B cell (primary cell): Measurements from ENCODE around the gene PCDHA7. TPM values are rescaled to one million over a fixed set of nuclear protein-coding genes. Genes with fewer than 3 reads are reported as not detected.

Experiments
- ATAC-seq: fragments of 200-7000 bp; cut with Tn5 transposase; one replicate; pipeline ENCODE4 v1.10.0; 2021; ENCODE audit warnings: low read depth, mild to moderate bottlenecking, moderate number of reproducible peaks, moderate library complexity
- CTCF ChIA-PET: fragments of 350-600 bp; sonication (Branson Sonifier 250); formaldehyde crosslinking; loops from one replicate; lab custom pipeline; 2021; ENCODE audit warnings: antibody characterized with exemption, inconsistent platforms; lab: Charles Lee
- POLR2A ChIA-PET: fragments of 350-600 bp; sonication (Branson Sonifier 250); formaldehyde crosslinking; loops from one replicate; lab custom pipeline; 2021; ENCODE audit warnings: antibody characterized with exemption; lab: Charles Lee
- DNase-seq: peaks from one replicate; pipeline ENCODE4 v3.0.0; 2013
- H2AFZ ChIP-seq: 2 replicates; pipeline ENCODE4 v1.6.1; 2012; ENCODE audit warnings: mild to moderate bottlenecking, low read depth, low read length; ENCODE audit not compliant: insufficient read depth, poor library complexity, severe bottlenecking
- H3K27ac ChIP-seq, 2 donors: 1 replicate in 1 of 2; 2 replicates in 1 of 2; pipeline ENCODE4 v1.5.1; 2012 to 2013; ENCODE audit warnings: low read length in 2 of 2, mild to moderate bottlenecking in 2 of 2, moderate library complexity in 1 of 2
- H3K27me3 ChIP-seq, 4 experiments: fragments of 200-600 bp in 1 of 4; sonication (generic) in 1 of 4; replicated peaks in 1 of 4; 1 replicate in 2 of 4; 2 replicates in 2 of 4; pipeline versions ENCODE4 v1.6.1 to v1.7.0; 2013 to 2016; ENCODE audit warnings: low read length in 3 of 4, mild to moderate bottlenecking in 2 of 4, mixed read lengths in 1 of 4, moderate library complexity in 1 of 4; ENCODE audit not compliant: insufficient read depth in 4 of 4, control insufficient read depth in 3 of 4; ENCODE audit errors: control extremely low read depth in 1 of 4
- H3K36me3 ChIP-seq, 2 experiments: replicated peaks in 1 of 2; 1 replicate in 1 of 2; 2 replicates in 1 of 2; pipeline versions ENCODE4 v1.6.1 to v1.7.1; 2013; ENCODE audit warnings: low read length in 1 of 2; ENCODE audit not compliant: insufficient read depth in 2 of 2, control insufficient read depth in 1 of 2; ENCODE audit errors: control extremely low read depth in 1 of 2, extremely low read depth in 1 of 2
- H3K4me1 ChIP-seq, 2 donors: fragments of 200-600 bp in 1 of 2; sonication (generic) in 1 of 2; 1 replicate in 1 of 2; 2 replicates in 1 of 2; pipeline versions ENCODE4 v1.5.1 to v1.6.1; 2013 to 2017; ENCODE audit warnings: low read length in 2 of 2; ENCODE audit not compliant: control insufficient read depth in 2 of 2, insufficient read depth in 2 of 2
- H3K4me2 ChIP-seq: replicated peaks from 2 replicates; pipeline ENCODE3; 2012; ENCODE audit warnings: mild to moderate bottlenecking, low read depth, low read length; ENCODE audit not compliant: poor library complexity, severe bottlenecking
- H3K4me3 ChIP-seq, 5 experiments: fragments of 200-600 bp in 1 of 5; sonication (generic) in 1 of 5; 1 replicate in 3 of 5; 2 replicates in 2 of 5; pipeline versions ENCODE4 v1.5.1 to v1.7.0; 2011 to 2016; ENCODE audit warnings: low read length in 4 of 5, mild to moderate bottlenecking in 4 of 5, low read depth in 2 of 5, control low read depth in 1 of 5, moderate library complexity in 1 of 5; ENCODE audit not compliant: insufficient read depth in 1 of 5; ENCODE audit errors: control extremely low read depth in 1 of 5, extremely low read depth in 1 of 5
- H3K79me2 ChIP-seq: fragments of 200-600 bp; sonication (generic); one replicate; pipeline ENCODE4 v1.6.0; 2016; ENCODE audit warnings: low read length; ENCODE audit not compliant: control insufficient read depth, insufficient read depth
- H3K9ac ChIP-seq: fragments of 200-600 bp; sonication (generic); 2 replicates; pipeline ENCODE4 v1.6.1; 2017; ENCODE audit warnings: mild to moderate bottlenecking, low read length, moderate library complexity
- H3K9me3 ChIP-seq, 3 donors: one replicate each; pipeline versions ENCODE4 v1.6.1 to v1.7.1; 2013; ENCODE audit warnings: low read length in 2 of 3; ENCODE audit not compliant: control insufficient read depth in 2 of 3, insufficient read depth in 1 of 3; ENCODE audit errors: control extremely low read depth in 1 of 3
- H4K20me1 ChIP-seq: 2 replicates; pipeline ENCODE4 v1.6.0; 2012; ENCODE audit warnings: mild to moderate bottlenecking, low read length; ENCODE audit not compliant: insufficient read depth, control insufficient read depth, poor library complexity, severe bottlenecking
- H3K27ac Mint-ChIP-seq: one replicate; pipeline ENCODE4 v1.8.0; 2021; ENCODE audit warnings: mixed read lengths
- H3K27me3 Mint-ChIP-seq: one replicate; pipeline ENCODE4 v1.8.0; 2021; ENCODE audit warnings: mixed read lengths
- H3K4me1 Mint-ChIP-seq: one replicate; pipeline ENCODE4 v1.8.0; 2021; ENCODE audit warnings: mixed read lengths
- H3K4me3 Mint-ChIP-seq: one replicate; pipeline ENCODE4 v1.8.0; 2021; ENCODE audit warnings: mixed read lengths
- H3K9me3 Mint-ChIP-seq: one replicate; pipeline ENCODE4 v1.8.0; 2022; ENCODE audit warnings: mixed read lengths; ENCODE audit not compliant: insufficient read depth
- EZH2 ChIP-seq: IDR thresholded peaks from 2 replicates; pipeline ENCODE4 v1.6.1; 2012; ENCODE audit warnings: borderline replicate concordance, low read depth, mild to moderate bottlenecking, moderate library complexity, low read length; ENCODE audit not compliant: insufficient read depth, poor library complexity, severe bottlenecking
- WGBS: methylation state at CpG from one replicate; pipeline ENCODE4 v1.1.5; 2013; ENCODE audit warnings: missing lambda C conversion rate; ENCODE audit not compliant: insufficient coverage; 5-methylcytosine and 5-hydroxymethylcytosine counted together
- intact Hi-C: fragments of 100-400 bp; cut with micrococcal nuclease; formaldehyde crosslinking; loops from one replicate; pipeline ENCODE4 v1.10.0; 2022
- polyA minus RNA-seq: library from RNA; depleted of rRNA, polyadenylated mRNA; stranded (reverse); fragments of >200 nt; gene quantifications from 2 replicates; pipeline ENCODE4 v1.2.3, GENCODE V29; 2012
- polyA plus RNA-seq: library from polyadenylated mRNA; depleted of rRNA; stranded (reverse); fragments of >200 nt; gene quantifications from 2 replicates; pipeline ENCODE4 v1.2.3, GENCODE V29; 2012
- total RNA-seq, 2 donors: library from RNA; stranded (reverse); fragments of 120-200 nt in 1 of 2; gene quantifications; 1 replicate in 1 of 2; 2 replicates in 1 of 2; pipeline versions ENCODE4 v1.2.3 to v1.2.4, GENCODE V29; 2013 to 2022
- TF ChIP-seq, protein P1 (sequence below): fragments of 200-600 bp; IDR thresholded peaks from one replicate; pipeline ENCODE4 v1.8.0; 2022; ENCODE audit warnings: antibody characterized with exemption, mild to moderate bottlenecking

Gene PCDHA7, protein sequence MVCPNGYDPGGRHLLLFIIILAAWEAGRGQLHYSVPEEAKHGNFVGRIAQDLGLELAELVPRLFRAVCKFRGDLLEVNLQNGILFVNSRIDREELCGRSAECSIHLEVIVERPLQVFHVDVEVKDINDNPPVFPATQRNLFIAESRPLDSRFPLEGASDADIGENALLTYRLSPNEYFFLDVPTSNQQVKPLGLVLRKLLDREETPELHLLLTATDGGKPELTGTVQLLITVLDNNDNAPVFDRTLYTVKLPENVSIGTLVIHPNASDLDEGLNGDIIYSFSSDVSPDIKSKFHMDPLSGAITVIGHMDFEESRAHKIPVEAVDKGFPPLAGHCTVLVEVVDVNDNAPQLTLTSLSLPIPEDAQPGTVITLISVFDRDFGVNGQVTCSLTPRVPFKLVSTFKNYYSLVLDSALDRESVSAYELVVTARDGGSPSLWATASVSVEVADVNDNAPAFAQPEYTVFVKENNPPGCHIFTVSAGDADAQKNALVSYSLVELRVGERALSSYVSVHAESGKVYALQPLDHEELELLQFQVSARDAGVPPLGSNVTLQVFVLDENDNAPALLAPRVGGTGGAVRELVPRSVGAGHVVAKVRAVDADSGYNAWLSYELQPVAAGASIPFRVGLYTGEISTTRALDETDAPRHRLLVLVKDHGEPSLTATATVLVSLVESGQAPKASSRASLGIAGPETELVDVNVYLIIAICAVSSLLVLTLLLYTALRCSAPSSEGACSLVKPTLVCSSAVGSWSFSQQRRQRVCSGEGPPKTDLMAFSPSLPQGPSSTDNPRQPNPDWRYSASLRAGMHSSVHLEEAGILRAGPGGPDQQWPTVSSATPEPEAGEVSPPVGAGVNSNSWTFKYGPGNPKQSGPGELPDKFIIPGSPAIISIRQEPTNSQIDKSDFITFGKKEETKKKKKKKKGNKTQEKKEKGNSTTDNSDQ
- total RNA-seq (not detected in 2 replicates), polyA plus RNA-seq (0.03 TPM in 1 of 2 replicates, not detected in the other), polyA minus RNA-seq (not detected in 2 replicates)
- total RNA-seq (2013) = under 0.01 TPM

DNA sequence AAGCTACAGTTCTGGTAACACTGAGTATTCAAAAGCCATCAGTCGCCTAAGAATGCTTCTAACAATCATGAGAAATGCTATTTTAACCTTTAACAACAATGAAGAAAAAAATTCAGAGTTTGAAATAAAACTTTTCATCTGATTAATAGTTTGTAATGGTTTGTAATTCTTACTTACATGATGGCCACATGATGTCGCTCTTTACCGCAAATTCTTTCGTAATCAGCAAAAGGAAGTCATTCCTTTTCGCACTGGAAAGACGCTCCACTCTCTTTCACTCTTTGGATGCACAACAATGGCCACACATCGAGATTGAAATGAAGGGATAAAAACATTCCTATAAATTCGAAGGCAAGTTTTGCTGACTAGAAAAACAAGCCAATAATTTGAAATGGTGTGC is at the start of gene PCDHA7:
PCDHA7 (plus strand) TSS at position 277 of the 400 bp plus-strand sequence; CDS start at position 392, 115 bp downstream.
- intact Hi-C loops = no loop called here
- POLR2A ChIA-PET = no interaction called here
- ATAC-seq (no peak), DNase-seq (no peak)
- WGBS = 30% methylated on average over 3 of the region's 8 CpGs
- Mint-ChIP-seq H3K9me3 (peaks cover 3% of the 10 kb centered on the region), H3K27ac (no peak within 1 kb of the TSS), H3K27me3 (peaks cover 22% of the 10 kb centered on the region), H3K4me3 (no peak within 1 kb of the TSS), H3K4me1 (no peaks in the 10 kb centered on the region)
- Histone ChIP-seq H2AFZ (no peak within 1 kb of the TSS), H4K20me1 (no peaks in the 10 kb centered on the region), H3K36me3 (no peaks in the 10 kb centered on the region), H3K79me2 (no peaks in the 10 kb centered on the region), H3K9ac (no peak within 1 kb of the TSS), H3K4me2 (no peak within 1 kb of the TSS), H3K4me1 (no peaks in the 10 kb centered on the region), H3K27me3 (peaks cover 0 to 10% (median 4%) of the 10 kb centered on the region in 4 experiments), H3K9me3 (peaks cover 0 to 34% (median 7%) of the 10 kb centered on the region in 3 donors), H3K27ac (no peak within 1 kb of the TSS), H3K4me3 (no peak within 1 kb of the TSS)
- no peak for TF ChIP-seq EZH2
- TF ChIP-seq, protein P1, sequence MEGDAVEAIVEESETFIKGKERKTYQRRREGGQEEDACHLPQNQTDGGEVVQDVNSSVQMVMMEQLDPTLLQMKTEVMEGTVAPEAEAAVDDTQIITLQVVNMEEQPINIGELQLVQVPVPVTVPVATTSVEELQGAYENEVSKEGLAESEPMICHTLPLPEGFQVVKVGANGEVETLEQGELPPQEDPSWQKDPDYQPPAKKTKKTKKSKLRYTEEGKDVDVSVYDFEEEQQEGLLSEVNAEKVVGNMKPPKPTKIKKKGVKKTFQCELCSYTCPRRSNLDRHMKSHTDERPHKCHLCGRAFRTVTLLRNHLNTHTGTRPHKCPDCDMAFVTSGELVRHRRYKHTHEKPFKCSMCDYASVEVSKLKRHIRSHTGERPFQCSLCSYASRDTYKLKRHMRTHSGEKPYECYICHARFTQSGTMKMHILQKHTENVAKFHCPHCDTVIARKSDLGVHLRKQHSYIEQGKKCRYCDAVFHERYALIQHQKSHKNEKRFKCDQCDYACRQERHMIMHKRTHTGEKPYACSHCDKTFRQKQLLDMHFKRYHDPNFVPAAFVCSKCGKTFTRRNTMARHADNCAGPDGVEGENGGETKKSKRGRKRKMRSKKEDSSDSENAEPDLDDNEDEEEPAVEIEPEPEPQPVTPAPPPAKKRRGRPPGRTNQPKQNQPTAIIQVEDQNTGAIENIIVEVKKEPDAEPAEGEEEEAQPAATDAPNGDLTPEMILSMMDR = no peak
- CTCF ChIA-PET = no interaction called here
